IMR-90 (cell line): ENCODE data around the gene NKAIN2. TPM values are rescaled to one million over a fixed set of nuclear protein-coding genes. Genes with fewer than 3 reads are reported as not detected.

Experiments
- ATAC-seq: fragments of 200-7000 bp; cut with Tn5 transposase; 2 replicates; pipeline ENCODE4 v1.9.1; 2020; ENCODE audit warnings: low read depth, mild to moderate bottlenecking, moderate library complexity
- BruUV-seq: library from RNA; stranded (reverse); fragments of 400-500 nt; replicated peaks from 2 replicates; lab custom pipeline; 2021; lab: Mats Ljungman, UMichigan
- CTCF ChIA-PET: fragments of 300-600 bp; formaldehyde crosslinking; extraction: SDS; loops from one replicate; lab custom pipeline; 2021; ENCODE audit warnings: antibody characterized with exemption; lab: Yijun Ruan, JAX
- POLR2A ChIA-PET: fragments of 300-600 bp; sonication (Branson Sonifier 250); formaldehyde crosslinking; loops from one replicate; lab custom pipeline; 2022; ENCODE audit warnings: antibody characterized with exemption; ENCODE audit not compliant: unreplicated experiment; lab: Charles Lee
- DNase-seq: peaks from one replicate; pipeline ENCODE4 v3.0.0; 2013
- H2AFZ ChIP-seq: replicated peaks from 2 replicates; pipeline ENCODE3; 2013; ENCODE audit warnings: low read length, mild to moderate bottlenecking; ENCODE audit not compliant: poor library complexity
- H2AK5ac ChIP-seq: 2 replicates; pipeline ENCODE4 v1.6.1; 2013; ENCODE audit warnings: low read depth, low read length, inconsistent platforms
- H2AK9ac ChIP-seq: replicated peaks from 2 replicates; pipeline ENCODE3; 2013; ENCODE audit warnings: mild to moderate bottlenecking, low read depth, low read length, moderate library complexity; ENCODE audit not compliant: poor library complexity
- H2BK120ac ChIP-seq: 2 replicates; pipeline ENCODE4 v1.6.1; 2013; ENCODE audit warnings: low read depth, low read length, inconsistent platforms
- H2BK15ac ChIP-seq: 3 replicates; pipeline ENCODE4 v1.6.1; 2013; ENCODE audit warnings: low read depth, low read length, inconsistent platforms
- H2BK20ac ChIP-seq: 2 replicates; pipeline ENCODE4 v1.6.1; 2013; ENCODE audit warnings: low read depth, mild to moderate bottlenecking, inconsistent platforms, low read length, moderate library complexity
- H2BK5ac ChIP-seq: 2 replicates; pipeline ENCODE4 v1.6.1; 2013; ENCODE audit warnings: mild to moderate bottlenecking, low read depth, low read length, inconsistent platforms; ENCODE audit not compliant: poor library complexity, severe bottlenecking
- H3K14ac ChIP-seq: replicated peaks from 2 replicates; pipeline ENCODE4 v1.6.1; 2013; ENCODE audit warnings: low read depth, low read length, inconsistent platforms
- H3K18ac ChIP-seq: 2 replicates; pipeline ENCODE4 v1.6.1; 2013; ENCODE audit warnings: low read depth, low read length, control low read depth
- H3K23ac ChIP-seq: 2 replicates; pipeline ENCODE4 v1.6.1; 2013; ENCODE audit warnings: low read depth, low read length, inconsistent platforms
- H3K27ac ChIP-seq: 2 replicates; pipeline ENCODE4 v1.5.1; 2013; ENCODE audit warnings: mild to moderate bottlenecking, control low read depth, low read length; ENCODE audit not compliant: insufficient read depth
- H3K27me3 ChIP-seq: 2 replicates; pipeline ENCODE4 v1.6.1; 2013; ENCODE audit warnings: low read length; ENCODE audit not compliant: control insufficient read depth, insufficient read depth
- H3K36me3 ChIP-seq: 2 replicates; pipeline ENCODE4 v1.6.1; 2013; ENCODE audit warnings: low read length, mixed read lengths; ENCODE audit not compliant: control insufficient read depth, insufficient read depth
- H3K4ac ChIP-seq: 2 replicates; pipeline ENCODE4 v1.6.1; 2013; ENCODE audit warnings: low read depth, low read length, inconsistent platforms
- H3K4me1 ChIP-seq: 2 replicates; pipeline ENCODE4 v1.6.1; 2013; ENCODE audit warnings: low read length, mixed read lengths; ENCODE audit not compliant: control insufficient read depth, insufficient read depth
- H3K4me2 ChIP-seq: 2 replicates; pipeline ENCODE4 v1.6.1; 2013; ENCODE audit warnings: low read depth, mild to moderate bottlenecking, control low read depth, low read length, moderate library complexity
- H3K4me3 ChIP-seq: 2 replicates; pipeline ENCODE4 v1.5.1; 2013; ENCODE audit warnings: low read depth, mild to moderate bottlenecking, control low read depth, low read length, moderate library complexity; ENCODE audit not compliant: insufficient read depth
- H3K56ac ChIP-seq: 2 replicates; pipeline ENCODE4 v1.6.1; 2013; ENCODE audit warnings: low read length, inconsistent platforms; ENCODE audit not compliant: insufficient read depth; ENCODE audit errors: extremely low read depth
- H3K79me1 ChIP-seq, 2 experiments: 2 replicates each; pipeline ENCODE4 v1.6.1; 2013; ENCODE audit warnings: low read length in 2 of 2, inconsistent platforms in 1 of 2, low read depth in 1 of 2
- H3K9ac ChIP-seq: 2 replicates; pipeline ENCODE4 v1.6.1; 2013; ENCODE audit warnings: low read depth, low read length, control low read depth
- H3K9me1 ChIP-seq: 2 replicates; pipeline ENCODE4 v1.6.1; 2013; ENCODE audit warnings: low read length, inconsistent platforms; ENCODE audit not compliant: insufficient read depth
- H3K9me3 ChIP-seq: 2 replicates; pipeline ENCODE4 v1.6.1; 2013; ENCODE audit warnings: low read length; ENCODE audit not compliant: control insufficient read depth, insufficient read depth
- H4K20me1 ChIP-seq: 2 replicates; pipeline ENCODE4 v1.6.1; 2013; ENCODE audit warnings: low read length, inconsistent platforms; ENCODE audit not compliant: insufficient read depth
- H4K5ac ChIP-seq: 2 replicates; pipeline ENCODE4 v1.6.1; 2013; ENCODE audit warnings: mild to moderate bottlenecking, low read depth, low read length, control low read depth
- H4K8ac ChIP-seq, 2 experiments: 2 replicates each; pipeline ENCODE4 v1.6.1; 2013; ENCODE audit warnings: low read depth in 2 of 2, low read length in 2 of 2, control low read depth in 1 of 2, inconsistent platforms in 1 of 2
- H4K91ac ChIP-seq: 2 replicates; pipeline ENCODE4 v1.6.1; 2013; ENCODE audit warnings: low read depth, low read length, inconsistent platforms; ENCODE audit not compliant: insufficient read depth
- BHLHE40 ChIP-seq: fragments of 150-350 bp; IDR thresholded peaks from 2 replicates; pipeline ENCODE4 v1.6.1; 2016; ENCODE audit warnings: mild to moderate bottlenecking, low read depth, low read length
- CEBPB ChIP-seq: IDR thresholded peaks from 2 replicates; pipeline ENCODE4 v1.6.1; 2012; ENCODE audit warnings: low read depth, low read length, improper control_type of control experiment
- CHD1 ChIP-seq: IDR thresholded peaks from 2 replicates; pipeline ENCODE4 v1.6.1; 2012; ENCODE audit warnings: low read depth, low read length, improper control_type of control experiment
- CTCF ChIP-seq: conservative IDR thresholded peaks from 2 replicates; pipeline ENCODE4 v1.5.1; 2012; ENCODE audit warnings: mild to moderate bottlenecking, low read depth, low read length, improper control_type of control experiment
- ELK1 ChIP-seq: fragments of 150-350 bp; IDR thresholded peaks from 2 replicates; pipeline ENCODE4 v1.6.1; 2016; ENCODE audit warnings: low read depth, mild to moderate bottlenecking, low read length, moderate library complexity, borderline replicate concordance
- FOS ChIP-seq: fragments of 150-350 bp; IDR thresholded peaks from 2 replicates; pipeline ENCODE4 v1.6.1; 2016; ENCODE audit warnings: low read depth, low read length
- MAFK ChIP-seq: IDR thresholded peaks from 2 replicates; pipeline ENCODE4 v1.6.1; 2012; ENCODE audit warnings: low read depth, low read length, improper control_type of control experiment
- MAZ ChIP-seq: IDR thresholded peaks from 2 replicates; pipeline ENCODE4 v1.6.1; 2012; ENCODE audit warnings: low read depth, mild to moderate bottlenecking, low read length, improper control_type of control experiment, moderate library complexity, borderline replicate concordance
- MXI1 ChIP-seq: IDR thresholded peaks from 2 replicates; pipeline ENCODE4 v1.6.1; 2012; ENCODE audit warnings: low read depth, mild to moderate bottlenecking, low read length, moderate library complexity, borderline replicate concordance
- NFE2L2 ChIP-seq: fragments of 150-350 bp; IDR thresholded peaks from 2 replicates; pipeline ENCODE4 v1.6.1; 2016; ENCODE audit warnings: low read depth, mild to moderate bottlenecking, low read length
- POLR2A ChIP-seq: IDR thresholded peaks from 2 replicates; pipeline ENCODE4 v1.6.1; 2012; ENCODE audit warnings: mild to moderate bottlenecking, low read depth, low read length
- RAD21 ChIP-seq: IDR thresholded peaks from 2 replicates; pipeline ENCODE4 v1.6.1; 2012; ENCODE audit warnings: low read length, improper control_type of control experiment
- RCOR1 ChIP-seq: IDR thresholded peaks from 2 replicates; pipeline ENCODE4 v1.6.1; 2012; ENCODE audit warnings: mild to moderate bottlenecking, low read length, improper control_type of control experiment; ENCODE audit not compliant: insufficient replicate concordance
- RFX5 ChIP-seq: IDR thresholded peaks from 2 replicates; pipeline ENCODE4 v1.8.0; 2012; ENCODE audit warnings: low read depth, mild to moderate bottlenecking, low read length, moderate library complexity
- SMC3 ChIP-seq: fragments of 150-350 bp; IDR thresholded peaks from 2 replicates; pipeline ENCODE4 v1.6.1; 2016; ENCODE audit warnings: low read depth, mild to moderate bottlenecking, antibody characterized with exemption, low read length, moderate library complexity
- USF2 ChIP-seq: fragments of 150-350 bp; IDR thresholded peaks from 2 replicates; pipeline ENCODE4 v1.6.1; 2017; ENCODE audit warnings: mild to moderate bottlenecking, antibody characterized with exemption, low read length, low read depth
- WGBS, 2 experiments: methylation state at CpG; one replicate each; pipeline versions ENCODE4 v1.1.5 to v1.1.7; 2013; ENCODE audit warnings: missing lambda C conversion rate in 2 of 2; ENCODE audit not compliant: insufficient read length in 1 of 2; ENCODE audit errors: extremely low coverage in 2 of 2; 5-methylcytosine and 5-hydroxymethylcytosine counted together
- dilution Hi-C: fragments of 300-500 bp; cut with HindIII; formaldehyde crosslinking; loops from one replicate; pipeline ENCODE4 v1.14.3; 2018; ENCODE audit warnings: low sequenced_read_pairs; ENCODE audit not compliant: unreplicated experiment
- in situ Hi-C: fragments of 300-500 bp; cut with MboI; formaldehyde crosslinking; loops from 3 replicates; pipeline ENCODE4 v1.14.3; 2019; ENCODE audit warnings: low sequenced_read_pairs, inconsistent platforms, mixed read lengths
- intact Hi-C: fragments of 100-400 bp; cut with micrococcal nuclease; formaldehyde crosslinking; loops from 2 replicates; pipeline ENCODE4 v1.10.0; 2022
- polyA plus RNA-seq, 3 experiments: library from polyadenylated mRNA; depleted of rRNA; stranded (reverse); fragments of >200 nt; gene quantifications; 2 replicates each; pipeline ENCODE4 v1.2.3, GENCODE V29; 2012; ENCODE audit warnings: low replicate concordance in 1 of 3
- total RNA-seq: library from RNA; depleted of rRNA; stranded (reverse); fragments of >200 nt; gene quantifications from 2 replicates; pipeline ENCODE4 v1.2.3, GENCODE V29; 2012

Gene NKAIN2
- total and polyA plus RNA-seq, 2 of the 4 experiments (the other 2 are of a cell fraction), result not detected

- dilution Hi-C loops (no loop called here), in situ Hi-C loops (no loop called here), intact Hi-C loops (no loop called here)
- BruUV-seq, result no TSS peak
- CTCF ChIA-PET, result no interaction called here
- Histone ChIP-seq H3K4me3 (no peak overlapping the region), H2BK15ac (no peak overlapping the region), H4K20me1 (no peaks in the 10 kb centered on the region), H3K4me1 (no peaks in the 10 kb centered on the region), H2BK5ac (no peak overlapping the region), H3K27me3 (no peaks in the 10 kb centered on the region), H2AK5ac (no peak overlapping the region), H3K9ac (no peak overlapping the region), H4K5ac (no peak overlapping the region), H3K9me1 (no peaks in the 10 kb centered on the region), H2AK9ac (no peak overlapping the region), H3K27ac (no peak overlapping the region), H3K14ac (no peak overlapping the region), H4K8ac (no peak overlapping the region), H3K36me3 (no peaks in the 10 kb centered on the region), H3K9me3 (no peaks in the 10 kb centered on the region), H2BK120ac (no peak overlapping the region), H3K79me1 (no peaks in the 10 kb centered on the region), H3K56ac (no peak overlapping the region), H3K4ac (no peak overlapping the region), H3K23ac (no peak overlapping the region), H4K91ac (no peak overlapping the region), H2BK20ac (no peak overlapping the region), H3K4me2 (no peak overlapping the region), H2AFZ (no peak overlapping the region), H3K18ac (no peak overlapping the region)
- DNase-seq (no peak), ATAC-seq (no peak)
- no CpG with 5 or more reads among the region's 1 CpG for WGBS, 2 experiments
- POLR2A ChIA-PET, result no interaction called here
- no peak for TF ChIP-seq USF2
- TF ChIP-seq MXI1, result no peak
- TF ChIP-seq CTCF, result no peak
- TF ChIP-seq NFE2L2, result no peak
- no peak for TF ChIP-seq FOS
- TF ChIP-seq MAZ, result no peak
- no peak for TF ChIP-seq BHLHE40
- no peak for TF ChIP-seq POLR2A
- TF ChIP-seq CEBPB, result no peak
- TF ChIP-seq CHD1, result no peak
- TF ChIP-seq SMC3, result no peak
- no peak for TF ChIP-seq ELK1
- TF ChIP-seq RAD21, result no peak
- no peak for TF ChIP-seq RCOR1
- TF ChIP-seq RFX5, result no peak
- no peak for TF ChIP-seq MAFK
These were observed 495.1 kb downstream of the NKAIN2 start for GRCh38 chr6:124298730-124299129.
